Measurements from ENCODE around the gene SIN3B. TPM values are rescaled to one million over a fixed set of nuclear protein-coding genes. Genes with fewer than 3 reads are reported as not detected.

SIN3B gene
- total and polyA plus RNA-seq, 2 donors (not counting 1 experiment from before 2014, with no cell fraction given), result 118 to 138 TPM

DNA sequence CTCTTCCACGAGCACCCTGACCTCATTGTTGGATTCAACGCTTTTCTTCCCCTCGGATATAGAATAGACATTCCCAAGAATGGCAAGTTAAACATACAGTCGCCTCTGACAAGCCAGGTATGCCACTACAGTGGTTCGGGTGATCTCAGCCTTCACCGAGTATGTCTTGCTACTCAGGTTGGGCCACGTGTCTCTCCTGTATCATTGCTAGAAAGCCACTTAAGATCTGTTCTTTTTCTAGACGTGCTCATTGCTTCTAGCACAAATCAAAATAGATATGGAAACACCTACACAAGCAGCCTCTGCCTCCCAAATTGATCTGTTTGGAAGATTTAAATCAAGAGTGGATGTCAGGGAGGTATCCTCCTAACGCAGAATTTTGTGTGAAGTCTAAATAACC, 2.3 kb downstream of the SIN3B start:
- Histone ChIP-seq H3K4me2 (replicated peaks; ENCODE audit: low read depth, low read length, poor library complexity, severe bottlenecking) (no peak overlapping the region), H3K27me3 (replicated peaks in 1 of 4; ENCODE audit: control extremely low read depth in 1 of 4, control insufficient read depth in 3 of 4, insufficient read depth in 4 of 4, low read length in 3 of 4) (peaks cover 0 to 1% (median 0%) of the 10 kb centered on the region in 4 experiments), H3K9me3 (ENCODE audit: control extremely low read depth in 1 of 3, control insufficient read depth in 2 of 3, insufficient read depth in 1 of 3, low read length in 2 of 3) (peaks cover 0 to 9% (median 0%) of the 10 kb centered on the region in 3 donors), H3K36me3 (replicated peaks in 1 of 2; ENCODE audit: control extremely low read depth in 1 of 2, control insufficient read depth in 1 of 2, extremely low read depth in 1 of 2, insufficient read depth in 2 of 2, low read length in 1 of 2) (peaks cover 0 to 22% of the 10 kb centered on the region in 2 experiments), H3K79me2 (ENCODE audit: control insufficient read depth, insufficient read depth, low read length) (peaks cover 23% of the 10 kb centered on the region), H3K4me3 (ENCODE audit: control extremely low read depth in 1 of 5, extremely low read depth in 1 of 5, insufficient read depth in 1 of 5, low read depth in 2 of 5, low read length in 4 of 5) (no peak overlapping the region), H3K9ac (ENCODE audit: low read length) (no peak overlapping the region), H4K20me1 (ENCODE audit: control insufficient read depth, insufficient read depth, low read length, poor library complexity, severe bottlenecking) (peaks cover 1% of the 10 kb centered on the region), H2AFZ (ENCODE audit: insufficient read depth, low read depth, low read length, poor library complexity, severe bottlenecking) (no peak overlapping the region), H3K4me1 (ENCODE audit: control insufficient read depth in 2 of 2, insufficient read depth in 2 of 2, low read length in 2 of 2) (peaks cover 34 to 47% of the 10 kb centered on the region in 2 donors), H3K27ac (ENCODE audit: low read length in 2 of 2) (no peak overlapping the region)
- intact Hi-C loops (cut with micrococcal nuclease), result loop anchor here (5.0 to 10.0 kb wide), 2 partner anchors 114 to 453 kb away; partner anchors contain the start of genes ANKLE1 and NWD1
- CTCF ChIA-PET, result interaction anchor here (0.9 kb wide), 1 partner anchor 117 kb away, joined by 3 read pairs; no protein-coding TSS in a partner anchor
- DNase-seq (no peak), ATAC-seq (ENCODE audit: low read depth) (no peak)
- H3K4me1 Mint-ChIP-seq, result peaks cover 58% of the 10 kb centered on the region
- H3K27ac Mint-ChIP-seq, result peak overlapping the region; percentile 50
- peak overlapping the region; percentile 64 for H3K4me3 Mint-ChIP-seq
- POLR2A ChIA-PET, result no interaction called here
- peaks cover 11% of the 10 kb centered on the region for H3K27me3 Mint-ChIP-seq
- H3K9me3 Mint-ChIP-seq (ENCODE audit: insufficient read depth), result no peaks in the 10 kb centered on the region
- TF ChIP-seq EZH2 (IDR thresholded peaks at IDR 0.05; ENCODE audit: borderline replicate concordance, insufficient read depth, low read depth, low read length, poor library complexity, severe bottlenecking), result no peak
- TF ChIP-seq, protein P1, sequence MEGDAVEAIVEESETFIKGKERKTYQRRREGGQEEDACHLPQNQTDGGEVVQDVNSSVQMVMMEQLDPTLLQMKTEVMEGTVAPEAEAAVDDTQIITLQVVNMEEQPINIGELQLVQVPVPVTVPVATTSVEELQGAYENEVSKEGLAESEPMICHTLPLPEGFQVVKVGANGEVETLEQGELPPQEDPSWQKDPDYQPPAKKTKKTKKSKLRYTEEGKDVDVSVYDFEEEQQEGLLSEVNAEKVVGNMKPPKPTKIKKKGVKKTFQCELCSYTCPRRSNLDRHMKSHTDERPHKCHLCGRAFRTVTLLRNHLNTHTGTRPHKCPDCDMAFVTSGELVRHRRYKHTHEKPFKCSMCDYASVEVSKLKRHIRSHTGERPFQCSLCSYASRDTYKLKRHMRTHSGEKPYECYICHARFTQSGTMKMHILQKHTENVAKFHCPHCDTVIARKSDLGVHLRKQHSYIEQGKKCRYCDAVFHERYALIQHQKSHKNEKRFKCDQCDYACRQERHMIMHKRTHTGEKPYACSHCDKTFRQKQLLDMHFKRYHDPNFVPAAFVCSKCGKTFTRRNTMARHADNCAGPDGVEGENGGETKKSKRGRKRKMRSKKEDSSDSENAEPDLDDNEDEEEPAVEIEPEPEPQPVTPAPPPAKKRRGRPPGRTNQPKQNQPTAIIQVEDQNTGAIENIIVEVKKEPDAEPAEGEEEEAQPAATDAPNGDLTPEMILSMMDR (IDR thresholded peaks at IDR 0.05), result no peak
- 96% methylated on average over 8 of the region's 9 CpGs for WGBS (ENCODE audit: insufficient coverage)

DNA sequence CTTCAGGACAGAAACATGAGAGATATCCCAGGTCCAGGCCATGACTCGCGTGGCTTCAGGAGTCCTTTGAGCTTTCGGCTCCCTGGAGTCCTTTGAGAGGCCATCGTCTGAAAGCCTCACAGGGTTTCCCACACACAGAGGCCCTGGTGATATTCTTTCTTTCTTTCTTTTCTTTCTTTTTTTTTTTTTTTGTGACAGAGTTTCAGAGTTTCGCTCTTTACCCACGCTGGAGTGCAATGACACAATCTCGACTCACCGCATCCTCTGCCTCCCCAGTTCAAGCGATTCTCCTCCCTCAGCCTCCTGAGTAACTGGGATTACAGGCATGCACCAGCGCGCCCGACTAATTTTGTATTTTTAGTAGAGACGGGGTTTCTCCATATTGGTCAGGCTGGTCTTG, 5.5 kb downstream of the SIN3B start:
- H3K9me3 ChIP-seq (ENCODE audit: control extremely low read depth in 1 of 3, control insufficient read depth in 2 of 3, insufficient read depth in 1 of 3, low read length in 2 of 3), result peaks cover 0 to 9% (median 0%) of the 10 kb centered on the region in 3 donors
- H3K4me1 ChIP-seq (ENCODE audit: control insufficient read depth in 2 of 2, insufficient read depth in 2 of 2, low read length in 2 of 2), result peaks cover 30 to 39% of the 10 kb centered on the region in 2 donors
- no peak overlapping the region for H3K9ac ChIP-seq (ENCODE audit: low read length)
- CTCF ChIA-PET, result interaction anchor here (1.2 to 1.4 kb wide), 2 partner anchors 120 to 218 kb away, joined by 3 to 4 read pairs; no protein-coding TSS in a partner anchor
- no peaks in the 10 kb centered on the region for H3K9me3 Mint-ChIP-seq (ENCODE audit: insufficient read depth)
- intact Hi-C loops (cut with micrococcal nuclease), result loop anchor here (2.0 to 10.0 kb wide), 3 partner anchors 62 to 450 kb away; partner anchors contain the start of genes ANKLE1 and NWD1
- no peaks in the 10 kb centered on the region for H3K27me3 Mint-ChIP-seq
- H3K27me3 ChIP-seq (replicated peaks in 1 of 4; ENCODE audit: control extremely low read depth in 1 of 4, control insufficient read depth in 3 of 4, insufficient read depth in 4 of 4, low read length in 3 of 4), result no peaks in the 10 kb centered on the region
- H3K4me3 Mint-ChIP-seq, result no peak overlapping the region
- peak overlapping the region; percentile 67 for H3K27ac Mint-ChIP-seq
- TF ChIP-seq, protein P1 (IDR thresholded peaks at IDR 0.05), result no peak
- TF ChIP-seq EZH2 (IDR thresholded peaks at IDR 0.05; ENCODE audit: borderline replicate concordance, insufficient read depth, low read depth, low read length, poor library complexity, severe bottlenecking), result no peak
- peaks cover 34% of the 10 kb centered on the region for H3K79me2 ChIP-seq (ENCODE audit: control insufficient read depth, insufficient read depth, low read length)
- H3K36me3 ChIP-seq (replicated peaks in 1 of 2; ENCODE audit: control extremely low read depth in 1 of 2, control insufficient read depth in 1 of 2, extremely low read depth in 1 of 2, insufficient read depth in 2 of 2, low read length in 1 of 2), result peaks cover 0 to 46% of the 10 kb centered on the region in 2 experiments
- no peak for DNase-seq
- H3K4me2 ChIP-seq (replicated peaks; ENCODE audit: low read depth, low read length, poor library complexity, severe bottlenecking), result peak overlapping the region; percentile 52
- ATAC-seq (ENCODE audit: low read depth), result no peak
- no peak overlapping the region for H3K4me3 ChIP-seq (ENCODE audit: control extremely low read depth in 1 of 5, extremely low read depth in 1 of 5, insufficient read depth in 1 of 5, low read depth in 2 of 5, low read length in 4 of 5)
- H3K27ac ChIP-seq (ENCODE audit: low read length in 2 of 2), result peak overlapping the region in 1 of 2 donors; percentile 65
- peaks cover 8% of the 10 kb centered on the region for H4K20me1 ChIP-seq (ENCODE audit: control insufficient read depth, insufficient read depth, low read length, poor library complexity, severe bottlenecking)
- H2AFZ ChIP-seq (ENCODE audit: insufficient read depth, low read depth, low read length, poor library complexity, severe bottlenecking), result no peak overlapping the region
- WGBS (ENCODE audit: insufficient coverage), result 93% methylated on average over 9 of the region's 13 CpGs
- H3K4me1 Mint-ChIP-seq, result peaks cover 51% of the 10 kb centered on the region
- POLR2A ChIA-PET, result interaction anchor here (0.7 kb wide), 1 partner anchor 8 kb away, joined by 5 read pairs; no protein-coding TSS in a partner anchor

Measured in B cell (primary cell).